Measurements from ENCODE around the gene SNN.

SNN gene

GRCh38 chr16:11634312-11634711, 33.9 kb upstream of the SNN start:
- DNase-seq, result no peak
- intact Hi-C loops (cut with DNase I), result no loop called here

DNA sequence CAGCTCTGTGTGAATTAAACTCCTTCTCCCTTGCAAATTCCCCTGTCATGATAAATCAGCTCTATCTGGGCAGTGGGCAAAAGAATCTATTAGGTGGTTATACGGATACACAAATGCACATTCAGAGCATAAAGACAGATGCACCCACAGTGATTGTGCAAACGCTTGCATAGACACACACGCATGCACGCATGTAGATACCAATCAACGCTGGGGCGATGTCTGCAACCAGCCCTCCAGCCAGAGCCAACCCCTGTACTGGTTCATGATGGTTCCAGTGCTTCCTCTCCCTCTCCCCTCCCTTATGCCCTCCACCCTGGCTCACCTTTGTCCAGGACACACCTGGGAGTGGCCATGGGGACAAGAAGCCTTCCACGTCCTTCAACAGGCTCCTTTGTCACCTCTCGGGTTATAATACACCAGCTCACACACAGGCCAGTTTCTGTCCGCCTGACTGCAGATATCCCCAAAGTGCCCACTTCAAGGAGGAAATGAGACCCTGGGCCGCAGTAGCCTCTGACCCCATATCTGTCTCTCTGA, 33.1 kb upstream of the SNN start:
- intact Hi-C loops (cut with DNase I), result no loop called here
- DNase-seq, result peak in 1 of 10 donors; percentile 41

GRCh38 chr16:11635679-11636171, 32.5 kb upstream of the SNN start:
- DNase-seq, result peak in 1 of 10 donors; percentile 57
- intact Hi-C loops (cut with DNase I), result no loop called here

DNA sequence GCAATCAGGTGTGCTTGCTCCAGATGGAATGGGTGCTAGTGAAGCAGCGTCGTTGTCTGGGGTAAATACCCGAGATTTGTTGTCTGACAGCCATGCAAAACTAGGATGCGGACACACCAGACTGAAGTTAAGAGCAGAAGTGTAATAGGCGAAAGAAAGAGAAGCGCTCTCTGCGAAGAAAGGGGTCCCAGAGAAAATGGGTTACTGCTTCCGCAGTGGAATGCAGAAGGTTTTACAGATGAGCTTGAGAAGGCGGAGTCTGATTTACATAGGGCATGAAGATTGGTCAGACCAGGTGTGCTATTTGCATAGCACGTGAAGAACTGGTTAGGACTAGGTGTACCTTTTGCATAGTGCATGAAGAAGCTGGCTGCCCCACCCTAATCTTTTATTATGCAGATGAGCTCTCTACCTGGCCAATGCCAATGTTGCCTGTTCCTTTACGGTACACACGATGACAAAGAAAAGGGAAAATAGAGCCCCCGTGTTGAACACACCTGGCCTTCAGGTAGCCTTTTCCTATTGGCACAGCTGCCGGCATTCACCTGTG, 32.0 kb upstream of the SNN start:
- intact Hi-C loops (cut with DNase I), result no loop called here
- peak in 1 of 10 donors; percentile 5 for DNase-seq

GRCh38 chr16:11637320-11637719, 30.9 kb upstream of the SNN start:
- DNase-seq, result peak in 1 of 10 donors; percentile 12
- intact Hi-C loops (cut with DNase I), result no loop called here

- intact Hi-C loops (cut with DNase I), result no loop called here
- no peak for DNase-seq
Observed at GRCh38 chr16:11638140-11638539, 30.1 kb upstream of the SNN start.

- no peak for DNase-seq
- intact Hi-C loops (cut with DNase I), result no loop called here
Observed at GRCh38 chr16:11639008-11639562, 29.2 kb upstream of the SNN start.

GRCh38 chr16:11639925-11640899, 28.0 kb upstream of the SNN start:
- intact Hi-C loops (cut with DNase I), result no loop called here
- DNase-seq, result peak in 4 of 10 donors; percentile 33 to 92 (median 48)

DNA sequence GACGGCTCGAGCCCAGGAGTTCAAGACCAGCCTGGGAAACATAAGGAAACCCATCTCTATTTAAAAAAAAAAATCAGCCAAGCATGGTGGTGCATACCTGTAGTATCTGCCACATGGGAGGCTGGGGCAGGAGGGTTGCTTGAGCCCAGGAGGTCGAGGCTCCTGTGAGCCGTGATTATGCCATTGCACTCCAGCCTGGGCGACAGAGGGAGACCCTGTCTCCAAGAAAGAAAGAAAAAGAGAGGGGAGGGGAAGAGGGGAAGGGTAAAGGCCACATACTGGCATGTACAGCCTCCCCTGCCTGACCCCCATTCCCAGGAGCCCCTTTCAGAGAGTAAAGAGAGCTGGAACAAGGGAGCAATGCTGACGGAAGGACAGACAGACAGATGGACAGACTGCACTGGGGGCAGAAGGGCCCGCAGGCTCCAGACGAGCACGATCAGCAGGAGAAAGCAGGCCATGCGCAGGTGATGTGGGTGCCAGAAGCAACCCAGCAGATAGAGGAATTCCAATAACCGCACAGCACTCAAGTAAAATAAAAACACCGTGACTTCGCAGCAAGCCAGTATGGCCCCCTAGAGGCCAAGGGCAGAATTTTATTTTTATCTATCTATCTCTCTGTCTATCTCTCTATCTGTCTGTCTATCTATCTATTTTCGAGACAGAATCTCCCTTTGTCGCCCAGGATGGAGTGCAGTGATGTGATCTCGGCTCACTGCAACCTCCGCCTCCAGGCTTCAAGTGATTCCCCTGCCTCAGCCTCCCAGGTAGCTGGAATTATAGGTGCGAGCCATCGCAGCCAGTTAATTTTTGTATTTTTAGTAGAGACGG, 27.1 kb upstream of the SNN start:
- peak in 2 of 10 donors; percentile 55 to 86 for DNase-seq
- intact Hi-C loops (cut with DNase I), result loop anchor here (1.0 kb wide), 2 partner anchors 109 to 245 kb away; no protein-coding TSS in a partner anchor

- DNase-seq, result no peak
- intact Hi-C loops (cut with DNase I), result no loop called here
Observed at GRCh38 chr16:11642765-11643116, 25.5 kb upstream of the SNN start.

DNA sequence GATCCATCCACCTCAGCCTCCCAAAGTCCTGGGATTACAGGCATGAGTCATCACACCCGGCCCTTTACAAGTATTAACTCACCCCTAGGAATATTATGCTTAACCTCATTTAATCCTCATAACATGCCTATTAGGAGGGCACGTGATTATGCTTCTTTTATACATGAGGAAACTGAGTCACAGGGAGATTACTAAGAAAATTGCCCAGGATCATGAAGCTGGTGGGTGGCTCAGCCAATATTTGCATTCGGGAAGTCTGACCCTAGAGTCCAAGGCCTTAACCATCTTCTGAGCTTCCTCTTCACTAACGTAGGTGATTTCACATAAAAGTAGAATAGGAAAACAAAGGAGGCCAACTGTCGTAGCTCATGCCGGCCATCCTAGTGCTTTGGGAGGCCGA, 19.0 kb upstream of the SNN start:
- intact Hi-C loops (cut with DNase I), result no loop called here
- DNase-seq, result no peak

DNA sequence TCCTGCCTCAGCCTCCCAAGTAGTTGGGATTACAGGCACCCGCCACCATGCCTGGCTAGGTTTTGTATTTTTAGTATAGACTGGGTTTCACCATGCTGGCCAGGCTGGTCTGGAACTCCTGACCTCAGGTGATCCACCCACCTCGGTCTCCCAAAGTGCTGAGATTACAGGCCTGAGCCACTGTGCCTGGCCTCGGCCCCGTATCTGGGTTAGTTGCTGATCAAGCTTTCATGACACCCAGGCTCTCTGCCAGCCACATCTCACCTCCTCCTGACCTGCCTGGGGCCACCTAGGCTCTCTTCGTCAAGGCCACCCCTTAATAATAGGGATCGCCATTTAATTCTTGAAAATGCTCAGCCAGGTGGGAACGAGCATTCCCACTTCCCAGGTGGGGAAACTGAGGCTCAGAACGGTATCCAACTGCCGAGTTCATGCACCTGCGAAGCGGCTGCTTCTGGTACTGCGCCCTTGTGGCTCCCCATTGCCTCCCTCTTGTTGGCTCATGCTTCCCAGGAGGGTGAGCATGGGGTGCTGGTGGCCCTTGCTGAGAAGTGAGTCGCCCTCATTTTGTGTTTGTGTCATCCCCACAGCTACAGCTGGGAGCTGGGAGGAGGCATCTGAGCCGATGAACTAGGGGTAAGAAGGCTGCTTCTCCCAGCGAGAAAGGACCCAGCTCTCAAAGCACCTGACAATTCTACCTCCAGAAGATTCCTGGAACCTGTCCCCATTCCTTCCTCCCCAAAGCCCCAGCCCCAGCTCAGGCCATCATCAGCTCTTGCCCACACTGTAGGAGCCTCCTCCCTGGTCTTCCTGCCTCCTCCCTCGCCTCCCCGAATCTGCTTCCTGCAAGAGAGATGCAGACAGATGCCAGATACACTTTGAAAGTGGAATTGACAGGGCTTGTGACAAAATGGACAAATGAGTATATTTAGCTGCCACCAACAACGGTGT, 17.3 kb upstream of the SNN start:
- intact Hi-C loops (cut with DNase I), result no loop called here

GRCh38 chr16:11651796-11652195, 16.5 kb upstream of the SNN start:
- no peak for DNase-seq
- intact Hi-C loops (cut with DNase I), result no loop called here

More for the DNA sequence above, 17.3 kb upstream of the SNN start:
- DNase-seq, result peak in 2 of 10 donors; percentile 8 to 60

DNA sequence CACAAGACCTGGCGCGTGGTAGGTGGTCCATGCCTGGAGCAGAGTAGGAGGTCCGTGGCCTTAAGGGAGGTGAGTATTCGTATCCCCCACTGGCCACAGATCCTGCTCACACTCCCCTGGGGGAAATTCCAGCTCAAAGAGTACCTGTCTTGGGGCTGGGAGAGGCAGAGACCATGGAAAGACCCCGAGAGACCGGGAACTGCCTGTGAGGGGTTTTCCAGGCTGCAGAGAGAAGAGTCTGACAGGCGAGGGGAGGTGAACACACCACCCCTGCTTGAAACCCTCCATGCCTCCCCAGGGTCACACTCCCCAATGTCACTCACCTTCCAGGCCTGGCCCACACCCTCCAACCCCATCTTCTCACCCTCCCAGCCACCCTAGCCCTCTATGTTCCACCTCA, 12.6 kb upstream of the SNN start:
- peak in 1 of 10 donors; percentile 23 for DNase-seq
- intact Hi-C loops (cut with DNase I), result no loop called here

- no peak for DNase-seq
- intact Hi-C loops (cut with DNase I), result no loop called here
Observed at GRCh38 chr16:11657556-11657955, 10.7 kb upstream of the SNN start.

GRCh38 chr16:11658896-11659708, 9.2 kb upstream of the SNN start:
- intact Hi-C loops (cut with DNase I), result no loop called here
- DNase-seq, result no peak

DNA sequence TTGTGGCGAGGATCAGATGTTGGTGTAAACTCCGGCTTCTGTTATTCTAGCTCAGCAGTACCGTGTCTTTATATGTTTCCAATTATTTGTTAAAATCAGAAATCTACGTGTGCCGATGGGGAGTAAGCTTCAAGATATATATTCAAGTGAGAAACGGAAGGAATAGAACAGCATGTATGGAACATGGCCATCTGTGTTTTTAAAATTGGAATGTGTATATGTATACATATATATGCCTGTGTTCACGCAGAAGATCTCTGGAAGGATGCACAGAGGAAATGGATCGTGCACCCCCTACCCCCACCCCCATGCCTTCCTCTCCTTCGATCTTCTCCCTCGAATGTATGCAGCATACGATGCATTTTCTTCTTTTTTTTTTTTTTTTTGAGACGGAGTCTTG, 7.7 kb upstream of the SNN start:
- DNase-seq, result no peak
- intact Hi-C loops (cut with DNase I), result loop anchor here (10.0 kb wide), 1 partner anchor 134 kb away; the partner anchor contains the start of gene ZC3H7A

- DNase-seq, result peak in 1 of 10 donors; percentile 9
- intact Hi-C loops (cut with DNase I), result loop anchor here (10.0 kb wide), 1 partner anchor 132 kb away; the partner anchor contains the start of gene ZC3H7A
Observed at GRCh38 chr16:11662582-11662981, 5.7 kb upstream of the SNN start.

Data from posterior cingulate gyrus (tissue), 11 donors.